GM12878 (cell line): ENCODE data around the gene PROX2. TPM values are rescaled to one million over a fixed set of nuclear protein-coding genes. Genes with fewer than 3 reads are reported as not detected.

Experiments used
- ASH2L ChIP-seq: fragments of 300-600, 200-600 bp; sonication (generic); IDR thresholded peaks from 2 replicates; pipeline ENCODE4 v1.6.1; 2017; ENCODE audit warnings: low read depth, mild to moderate bottlenecking, borderline replicate concordance
- CBX3 ChIP-seq: fragments of 200-600 bp; sonication (generic); IDR thresholded peaks from 2 replicates; pipeline ENCODE4 v1.6.1; 2016; ENCODE audit warnings: low read depth, borderline replicate concordance
- CREB1 ChIP-seq: IDR thresholded peaks from 2 replicates; pipeline ENCODE4 v1.6.1; 2012; ENCODE audit warnings: low read depth, mild to moderate bottlenecking, inconsistent platforms
- DPF2 ChIP-seq: fragments of 450-650 bp; IDR thresholded peaks from 2 replicates; pipeline ENCODE4 v1.6.1; 2017; ENCODE audit warnings: mild to moderate bottlenecking
- EGR1 ChIP-seq, 2 experiments: IDR thresholded peaks; 1 replicate in 1 of 2; 2 replicates in 1 of 2; pipeline ENCODE4 v1.6.1; 2011 to 2012; ENCODE audit warnings: low read depth in 2 of 2, low read length in 2 of 2, borderline replicate concordance in 1 of 2, mild to moderate bottlenecking in 1 of 2, moderate library complexity in 1 of 2
- ELK1 ChIP-seq: IDR thresholded peaks from 2 replicates; pipeline ENCODE4 v1.6.1; 2012; ENCODE audit warnings: low read depth, low read length, improper control_type of control experiment
- ETV6 ChIP-seq, 2 experiments: fragments of 450-650 bp in 1 of 2; IDR thresholded peaks in 1 of 2; conservative IDR thresholded peaks in 1 of 2; 2 replicates each; pipeline ENCODE4 v1.6.1; 2014; ENCODE audit warnings: antibody characterized with exemption in 1 of 2, borderline replicate concordance in 1 of 2, low read depth in 1 of 2, mild to moderate bottlenecking in 1 of 2, moderate library complexity in 1 of 2
- HCFC1 ChIP-seq: fragments of 150-350 bp; IDR thresholded peaks from 2 replicates; pipeline ENCODE4 v1.6.1; 2014; ENCODE audit warnings: low read length
- HDAC6 ChIP-seq: fragments of 200-600 bp; sonication (generic); IDR thresholded peaks from one replicate; pipeline ENCODE4 v1.8.0; 2017; ENCODE audit warnings: antibody characterized with exemption; ENCODE audit not compliant: unreplicated experiment
- IKZF1 ChIP-seq: fragments of 450-650 bp; conservative IDR thresholded peaks from 2 replicates; pipeline ENCODE4 v1.6.1; 2017; ENCODE audit warnings: antibody characterized with exemption, mild to moderate bottlenecking
- IRF4 ChIP-seq: IDR thresholded peaks from 2 replicates; pipeline ENCODE4 v1.6.1; 2011; ENCODE audit warnings: low read depth, low read length
- IRF5 ChIP-seq: fragments of 450-650 bp; IDR thresholded peaks from 2 replicates; pipeline ENCODE4 v1.6.1; 2017; ENCODE audit warnings: borderline replicate concordance
- KAT2A ChIP-seq: conservative IDR thresholded peaks from 2 replicates; pipeline ENCODE4 v1.6.1; 2011; ENCODE audit warnings: low read depth, low read length; ENCODE audit not compliant: control insufficient read depth
- KLF5 ChIP-seq: fragments of 450-650 bp; IDR thresholded peaks from 2 replicates; pipeline ENCODE4 v1.6.1; 2014; ENCODE audit warnings: mild to moderate bottlenecking; ENCODE audit not compliant: partially characterized antibody
- NFXL1 ChIP-seq: fragments of 450-650 bp; IDR thresholded peaks from 2 replicates; pipeline ENCODE4 v1.6.1; 2017; ENCODE audit warnings: antibody characterized with exemption, mild to moderate bottlenecking, borderline replicate concordance
- NR2C2 ChIP-seq: IDR thresholded peaks from 2 replicates; pipeline ENCODE4 v1.6.1; 2011; ENCODE audit warnings: borderline replicate concordance, low read depth; ENCODE audit not compliant: control insufficient read depth, insufficient read length
- PAX5 ChIP-seq: IDR thresholded peaks from 2 replicates; pipeline ENCODE4 v1.6.1; 2011; ENCODE audit warnings: low read depth, low read length, borderline replicate concordance
- PML ChIP-seq: IDR thresholded peaks from 2 replicates; pipeline ENCODE4 v1.6.1; 2012; ENCODE audit warnings: low read length, inconsistent platforms
- POLR2A ChIP-seq: IDR thresholded peaks from 2 replicates; pipeline ENCODE4 v1.6.1; 2011; ENCODE audit warnings: low read depth, mild to moderate bottlenecking, low read length
- RUNX3 ChIP-seq: IDR thresholded peaks from 2 replicates; pipeline ENCODE4 v1.6.1; 2012; ENCODE audit warnings: low read length, inconsistent platforms
- SREBF2 ChIP-seq: IDR thresholded peaks from 2 replicates; pipeline ENCODE4 v1.6.1; 2012; ENCODE audit warnings: mild to moderate bottlenecking, low read length
- ZBED1 ChIP-seq: IDR thresholded peaks from 2 replicates; pipeline ENCODE4 v1.6.1; 2016; ENCODE audit warnings: borderline replicate concordance
- ZNF207 ChIP-seq: fragments of 450-650 bp; IDR thresholded peaks from 2 replicates; pipeline ENCODE4 v1.6.1; 2014; ENCODE audit warnings: antibody characterized with exemption, mild to moderate bottlenecking, borderline replicate concordance
- ZNF24 ChIP-seq: fragments of 450-650 bp; IDR thresholded peaks from 2 replicates; pipeline ENCODE4 v1.6.1; 2017; ENCODE audit warnings: antibody characterized with exemption, mild to moderate bottlenecking
- polyA plus RNA-seq, 11 experiments: library from polyadenylated mRNA; depleted of rRNA in 4 of 11; unstranded in 6 of 11; stranded (reverse) in 5 of 11; fragments of >200 nt; fragmentation: Nextera tagmentation in 4 of 11; fragmentation: Illumina TruSeq in 1 of 11; extraction: Ambion mirVana in 4 of 11; extraction: Trizol in 1 of 11; gene quantifications; 1 replicate in 1 of 11; 2 replicates in 10 of 11; pipeline versions ENCODE4 v1.2.1 to v1.2.3, GENCODE V29; 2011 to 2016; ENCODE audit warnings: inconsistent platforms in 2 of 11, missing spikeins in 2 of 11, low read depth in 1 of 11
- total RNA-seq, 4 experiments: library from RNA; depleted of rRNA in 3 of 4; stranded (reverse); fragments of >200 nt in 3 of 4; fragmentation: Illumina TruSeq in 1 of 4; extraction: Trizol in 1 of 4; gene quantifications; 2 replicates each; pipeline versions ENCODE4 v1.2.1 to v1.2.3, GENCODE V29; 2013 to 2021
- TF ChIP-seq, protein P1 (sequence below): fragments of 450-650 bp; IDR thresholded peaks from 2 replicates; pipeline ENCODE4 v1.6.1; 2017; ENCODE audit warnings: low read depth, mild to moderate bottlenecking, moderate library complexity
- TF ChIP-seq, protein P2 (sequence below): fragments of 450-650 bp; IDR thresholded peaks from 2 replicates; pipeline ENCODE4 v1.6.1; 2016; ENCODE audit warnings: mild to moderate bottlenecking

The PROX2 gene
- total and polyA plus RNA-seq, 10 of the 15 experiments (the other 5 are each of a cell fraction or from before 2014, with no cell fraction given), result 0.04 to 0.42 (median 0.19) TPM

GRCh38 chr14:74881431-74882102 lies 5.6 kb upstream of the PROX2 start, which contains the start of gene DLST (continued):
- TF ChIP-seq ZNF24, result no peak; the same call in 1 of the 2 replicates
- TF ChIP-seq CBX3, result no peak
- TF ChIP-seq ETV6 (conservative IDR thresholded peaks at IDR 0.05 in 1 of 2, IDR thresholded peaks at IDR 0.05 in 1 of 2; ENCODE audit: borderline replicate concordance in 1 of 2, low read depth in 1 of 2), result no peak
- TF ChIP-seq ASH2L, result peak; percentile 87; the same call in 1 of the 2 replicates
- TF ChIP-seq NR2C2, result no peak
- TF ChIP-seq PML, result peak; percentile 89; the same call in 1 of the 2 replicates
- TF ChIP-seq NFXL1, result no peak
- 0 out of 2 replicates have a peak, but pooled peaks have one; percentile 24 for TF ChIP-seq PAX5
- peak; percentile 68 for TF ChIP-seq RUNX3
- TF ChIP-seq, protein P1, sequence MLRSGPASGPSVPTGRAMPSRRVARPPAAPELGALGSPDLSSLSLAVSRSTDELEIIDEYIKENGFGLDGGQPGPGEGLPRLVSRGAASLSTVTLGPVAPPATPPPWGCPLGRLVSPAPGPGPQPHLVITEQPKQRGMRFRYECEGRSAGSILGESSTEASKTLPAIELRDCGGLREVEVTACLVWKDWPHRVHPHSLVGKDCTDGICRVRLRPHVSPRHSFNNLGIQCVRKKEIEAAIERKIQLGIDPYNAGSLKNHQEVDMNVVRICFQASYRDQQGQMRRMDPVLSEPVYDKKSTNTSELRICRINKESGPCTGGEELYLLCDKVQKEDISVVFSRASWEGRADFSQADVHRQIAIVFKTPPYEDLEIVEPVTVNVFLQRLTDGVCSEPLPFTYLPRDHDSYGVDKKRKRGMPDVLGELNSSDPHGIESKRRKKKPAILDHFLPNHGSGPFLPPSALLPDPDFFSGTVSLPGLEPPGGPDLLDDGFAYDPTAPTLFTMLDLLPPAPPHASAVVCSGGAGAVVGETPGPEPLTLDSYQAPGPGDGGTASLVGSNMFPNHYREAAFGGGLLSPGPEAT, result peak; percentile 93
- no peak for TF ChIP-seq HDAC6
- no peak for TF ChIP-seq IRF5
- TF ChIP-seq EGR1 (IDR thresholded peaks at IDR 0.05; ENCODE audit: borderline replicate concordance in 1 of 2, low read depth in 2 of 2, low read length in 2 of 2), result peak; percentile 42 to 59; a peak in 2 of 3 replicates
- no peak for TF ChIP-seq ZBED1
- peak; percentile 80; the same call in 1 of the 2 replicates for TF ChIP-seq ZNF207
- peak; percentile 95 for TF ChIP-seq POLR2A
- peak; percentile 84 for TF ChIP-seq DPF2
- TF ChIP-seq, protein P2, sequence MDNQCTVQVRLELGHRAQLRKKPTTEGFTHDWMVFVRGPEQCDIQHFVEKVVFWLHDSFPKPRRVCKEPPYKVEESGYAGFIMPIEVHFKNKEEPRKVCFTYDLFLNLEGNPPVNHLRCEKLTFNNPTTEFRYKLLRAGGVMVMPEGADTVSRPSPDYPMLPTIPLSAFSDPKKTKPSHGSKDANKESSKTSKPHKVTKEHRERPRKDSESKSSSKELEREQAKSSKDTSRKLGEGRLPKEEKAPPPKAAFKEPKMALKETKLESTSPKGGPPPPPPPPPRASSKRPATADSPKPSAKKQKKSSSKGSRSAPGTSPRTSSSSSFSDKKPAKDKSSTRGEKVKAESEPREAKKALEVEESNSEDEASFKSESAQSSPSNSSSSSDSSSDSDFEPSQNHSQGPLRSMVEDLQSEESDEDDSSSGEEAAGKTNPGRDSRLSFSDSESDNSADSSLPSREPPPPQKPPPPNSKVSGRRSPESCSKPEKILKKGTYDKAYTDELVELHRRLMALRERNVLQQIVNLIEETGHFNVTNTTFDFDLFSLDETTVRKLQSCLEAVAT, result peak; percentile 74
- TF ChIP-seq HCFC1, result peak; percentile 72
- TF ChIP-seq IRF4, result peak; percentile 61; the same call in 1 of the 2 replicates
- TF ChIP-seq IKZF1, result peak; percentile 95
- TF ChIP-seq ELK1, result peak; percentile 80
- no peak for TF ChIP-seq KAT2A
- TF ChIP-seq KLF5, result peak; percentile 99
- TF ChIP-seq CREB1, result peak; percentile 70; the same call in 1 of the 2 replicates
- TF ChIP-seq SREBF2, result 0 out of 2 replicates have a peak, but pooled peaks have one; percentile 34
